GM12872 (cell line): ENCODE measurements around the gene CRYBB1.

ENCODE experiments used
- TF ChIP-seq, protein P1 (sequence below): IDR thresholded peaks from 3 replicates; pipeline ENCODE4 v1.5.1; 2011; ENCODE audit warnings: low read depth, mild to moderate bottlenecking, low read length, moderate library complexity; ENCODE audit not compliant: insufficient read depth

Gene CRYBB1

DNA sequence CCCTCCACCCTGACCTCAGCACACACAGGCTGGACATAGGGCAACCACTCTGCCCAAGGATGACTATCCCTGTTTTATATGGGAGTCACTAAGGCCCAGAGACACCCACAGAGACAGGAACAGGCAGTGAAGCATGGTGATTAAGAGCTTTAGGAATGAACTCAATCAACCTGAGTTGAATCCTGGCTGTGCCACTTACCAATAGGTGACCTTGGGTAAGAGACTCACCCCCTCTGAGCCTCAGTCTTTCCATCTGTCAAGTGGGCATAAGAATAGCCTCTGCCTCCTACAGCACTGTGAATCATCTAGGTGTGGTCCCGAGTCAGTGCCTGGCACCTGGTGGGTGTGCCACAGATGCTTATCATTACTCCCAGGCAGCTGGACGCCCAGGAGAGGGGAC is 6.8 kb downstream of the CRYBB1 start:
- TF ChIP-seq, protein P1, sequence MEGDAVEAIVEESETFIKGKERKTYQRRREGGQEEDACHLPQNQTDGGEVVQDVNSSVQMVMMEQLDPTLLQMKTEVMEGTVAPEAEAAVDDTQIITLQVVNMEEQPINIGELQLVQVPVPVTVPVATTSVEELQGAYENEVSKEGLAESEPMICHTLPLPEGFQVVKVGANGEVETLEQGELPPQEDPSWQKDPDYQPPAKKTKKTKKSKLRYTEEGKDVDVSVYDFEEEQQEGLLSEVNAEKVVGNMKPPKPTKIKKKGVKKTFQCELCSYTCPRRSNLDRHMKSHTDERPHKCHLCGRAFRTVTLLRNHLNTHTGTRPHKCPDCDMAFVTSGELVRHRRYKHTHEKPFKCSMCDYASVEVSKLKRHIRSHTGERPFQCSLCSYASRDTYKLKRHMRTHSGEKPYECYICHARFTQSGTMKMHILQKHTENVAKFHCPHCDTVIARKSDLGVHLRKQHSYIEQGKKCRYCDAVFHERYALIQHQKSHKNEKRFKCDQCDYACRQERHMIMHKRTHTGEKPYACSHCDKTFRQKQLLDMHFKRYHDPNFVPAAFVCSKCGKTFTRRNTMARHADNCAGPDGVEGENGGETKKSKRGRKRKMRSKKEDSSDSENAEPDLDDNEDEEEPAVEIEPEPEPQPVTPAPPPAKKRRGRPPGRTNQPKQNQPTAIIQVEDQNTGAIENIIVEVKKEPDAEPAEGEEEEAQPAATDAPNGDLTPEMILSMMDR, result no peak

DNA sequence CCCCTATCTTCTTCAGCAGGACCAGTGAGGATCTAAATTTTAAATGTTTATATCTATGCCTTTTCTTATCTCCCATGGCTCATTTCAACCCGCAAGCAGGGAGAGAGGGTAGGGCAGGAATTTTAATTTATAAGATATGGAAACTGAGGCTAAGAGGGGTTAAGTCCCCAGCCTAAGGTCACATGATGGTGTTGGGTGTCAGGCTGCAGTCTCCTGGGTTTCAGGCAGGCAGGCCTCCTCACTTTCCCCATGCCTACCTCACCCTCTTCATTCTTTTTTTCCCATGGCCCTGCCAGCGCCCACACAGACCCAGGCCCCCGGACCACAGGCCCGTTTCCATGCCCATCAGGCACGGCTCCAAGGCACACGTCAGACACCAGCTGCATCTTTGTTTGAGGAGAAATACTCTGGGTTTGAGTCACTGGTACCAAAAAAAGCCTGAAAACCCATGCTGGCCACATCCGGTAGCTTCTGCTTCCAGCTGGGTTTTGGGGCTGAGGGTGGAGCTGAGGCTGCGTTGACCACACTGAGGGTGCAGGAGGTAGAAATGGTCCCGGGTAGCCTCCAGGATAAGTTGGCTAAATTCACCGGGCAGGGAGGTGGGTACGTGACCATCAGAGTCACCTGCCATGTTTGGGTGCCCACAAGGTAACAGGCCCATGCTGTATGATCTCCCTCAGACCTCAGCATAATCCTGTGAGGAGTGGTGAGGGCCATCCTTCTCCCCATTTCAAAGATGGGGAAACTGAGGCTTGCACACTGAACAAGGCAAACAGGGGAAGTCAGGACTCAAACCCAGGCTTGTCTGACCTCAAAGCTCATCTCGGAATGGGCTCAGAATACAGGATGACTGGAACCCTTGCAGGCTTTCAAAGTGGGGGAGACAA is 7.5 kb downstream of the CRYBB1 start:
- TF ChIP-seq, protein P1, result no peak

DNA sequence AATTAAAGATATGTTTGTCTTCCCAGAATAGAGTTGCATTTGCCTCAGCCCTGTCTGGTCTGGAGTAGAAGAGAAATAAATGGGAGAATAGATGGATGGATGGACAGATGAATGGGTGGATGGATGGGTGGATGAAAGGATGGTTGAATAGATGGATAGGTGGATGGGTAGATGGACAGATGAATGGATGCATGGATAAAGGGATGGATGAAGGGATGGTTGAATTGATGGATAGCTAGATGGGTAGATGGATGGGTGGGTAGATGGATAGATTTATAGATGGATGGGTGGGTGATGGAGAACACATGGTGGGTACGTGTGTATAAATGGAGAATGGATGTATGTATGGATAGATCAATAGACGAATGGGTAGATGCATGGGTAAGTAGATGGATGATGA is 8.5 kb downstream of the CRYBB1 start:
- TF ChIP-seq, protein P1, result no peak

DNA sequence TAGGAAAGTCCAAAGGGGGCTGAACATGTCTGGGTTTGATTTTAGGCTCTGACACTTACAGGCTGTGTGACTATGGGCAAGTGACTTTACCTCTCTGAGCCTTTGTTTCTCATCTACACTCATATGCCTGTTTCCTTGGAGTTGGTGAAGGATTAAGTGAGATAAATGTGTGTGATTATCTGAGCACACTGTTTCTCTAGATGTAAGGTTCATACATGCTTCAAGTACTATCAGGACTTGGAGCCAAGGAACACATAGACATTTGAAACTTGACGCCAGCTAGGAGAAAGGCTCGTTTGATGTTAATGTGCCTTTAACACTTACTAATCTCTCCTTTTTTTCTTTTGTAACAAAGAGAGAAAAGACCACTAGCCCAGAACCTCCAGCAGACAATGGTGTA is 9.7 kb downstream of the CRYBB1 start:
- TF ChIP-seq, protein P1, result no peak

DNA sequence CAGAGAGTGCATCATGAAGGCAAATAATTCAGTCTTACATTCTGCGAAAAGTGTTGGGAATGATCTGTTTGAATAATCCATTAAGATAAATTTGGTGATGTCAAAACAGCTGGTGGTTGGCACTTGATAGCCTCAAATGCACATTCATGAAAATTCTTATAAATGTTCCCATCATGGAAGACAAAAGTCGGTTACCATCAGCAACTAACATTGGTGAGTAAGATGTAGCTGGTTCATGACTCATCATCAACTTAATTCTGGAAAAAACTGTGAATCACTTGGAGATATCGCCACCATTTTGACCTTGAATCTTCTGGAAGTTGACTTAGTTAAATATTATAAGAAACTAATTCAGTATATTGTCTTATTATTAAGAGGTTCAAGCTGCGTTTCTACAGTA is 11.2 kb downstream of the CRYBB1 start:
- TF ChIP-seq, protein P1, result no peak

DNA sequence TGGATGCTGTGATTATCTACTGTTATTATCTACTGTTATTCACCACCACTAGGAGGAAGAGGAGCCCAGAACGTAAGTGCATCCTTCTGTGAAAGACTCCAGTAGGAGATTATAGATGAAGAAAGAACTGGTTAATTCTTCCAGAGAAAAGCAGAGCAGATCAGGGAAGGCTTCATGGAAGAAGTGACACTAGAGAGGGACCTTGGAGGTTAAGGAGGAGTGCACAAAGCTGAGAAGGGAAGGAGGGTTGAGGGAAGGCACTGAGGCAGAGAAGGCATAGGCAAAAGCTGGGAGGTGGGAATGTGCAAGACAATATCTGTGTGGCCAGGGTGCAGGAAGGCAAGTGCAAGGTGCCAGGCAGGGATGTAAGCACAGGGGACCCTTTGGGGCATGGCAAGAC is 13.5 kb downstream of the CRYBB1 start:
- TF ChIP-seq, protein P1, result no peak

DNA sequence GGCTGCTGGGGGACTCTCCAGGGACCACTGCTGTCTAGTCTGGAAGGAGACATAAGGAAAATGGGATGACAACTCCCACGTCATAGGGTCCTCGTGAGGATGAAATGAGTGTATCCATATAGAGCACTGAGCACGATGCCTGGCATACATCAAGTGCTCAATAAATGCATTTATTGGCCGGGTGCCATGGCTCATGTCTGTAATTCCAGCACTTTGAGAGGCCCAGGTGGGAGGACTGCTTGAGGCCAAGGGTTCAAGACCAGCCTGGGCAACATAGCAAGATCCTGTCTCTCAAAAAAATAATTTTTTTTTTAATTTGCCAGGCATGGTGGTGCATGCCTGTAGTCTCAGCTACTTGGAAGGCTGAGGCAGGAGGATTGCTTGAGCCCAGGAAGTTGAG is 15.7 kb downstream of the CRYBB1 start:
- TF ChIP-seq, protein P1, result no peak
